SIG-M5 treated with dmso at 0.1 percent for 504 hours (cell line): ENCODE measurements around the gene FUCA2.
"Not testable (repeated sequence)": the region's sequence is repeated elsewhere in the genome, so short reads cannot be mapped to it uniquely, and the experiment has no call there.

Experiments
- DNase-seq: peaks from one replicate; lab custom pipeline; 2025; ENCODE audit not compliant: unreplicated experiment; lab: John Stamatoyannopoulos, UW

Gene FUCA2

GRCh38 chr6:143536866-143537691 is 25.6 kb upstream of the FUCA2 start:
- DNase-seq: peak; percentile 72

- peak; percentile 51 for DNase-seq
These were observed 24.9 kb upstream of the FUCA2 start for GRCh38 chr6:143536461-143536865.

GRCh38 chr6:143535189-143535614 is 23.7 kb upstream of the FUCA2 start:
- peak; percentile 16 for DNase-seq

DNA sequence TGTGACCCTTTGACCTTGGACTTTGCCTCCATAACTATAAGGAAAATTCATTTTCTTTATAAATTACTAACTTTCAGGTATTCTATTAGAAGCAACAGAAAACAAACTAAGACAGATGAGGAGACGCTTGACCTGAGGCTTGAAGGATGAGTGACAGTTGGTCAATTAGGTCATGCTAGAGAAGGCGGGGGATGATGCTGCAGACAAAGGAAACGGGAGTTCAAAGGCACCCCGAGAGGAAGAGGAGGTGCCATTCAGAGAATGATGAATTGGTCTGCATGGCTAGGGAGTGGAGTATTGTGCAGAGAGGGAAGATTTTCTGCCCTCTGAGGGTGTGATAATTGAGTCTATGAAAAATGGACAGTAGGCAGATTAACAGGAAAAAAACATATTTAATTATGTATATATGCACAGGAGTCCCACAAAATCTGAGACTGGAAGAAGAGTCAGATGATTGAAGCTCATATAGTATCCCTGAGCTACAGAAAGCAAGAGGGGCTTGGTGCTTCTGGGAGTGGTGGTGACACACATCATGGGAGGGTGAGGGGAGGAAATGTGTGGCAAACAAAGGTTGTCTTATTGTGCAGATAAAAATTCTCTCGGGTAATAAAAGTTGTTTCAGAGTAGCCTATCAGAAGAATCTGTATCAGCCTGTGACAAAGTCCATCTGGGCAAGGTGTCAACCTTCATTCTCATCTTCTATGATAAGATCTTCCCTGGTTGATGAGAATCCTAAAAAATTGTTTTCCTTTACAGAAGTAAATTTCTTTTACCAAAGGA is 20.4 kb upstream of the FUCA2 start:
- DNase-seq: no peak

GRCh38 chr6:143529095-143529494 is 17.6 kb upstream of the FUCA2 start:
- DNase-seq: peak; percentile 17

DNA sequence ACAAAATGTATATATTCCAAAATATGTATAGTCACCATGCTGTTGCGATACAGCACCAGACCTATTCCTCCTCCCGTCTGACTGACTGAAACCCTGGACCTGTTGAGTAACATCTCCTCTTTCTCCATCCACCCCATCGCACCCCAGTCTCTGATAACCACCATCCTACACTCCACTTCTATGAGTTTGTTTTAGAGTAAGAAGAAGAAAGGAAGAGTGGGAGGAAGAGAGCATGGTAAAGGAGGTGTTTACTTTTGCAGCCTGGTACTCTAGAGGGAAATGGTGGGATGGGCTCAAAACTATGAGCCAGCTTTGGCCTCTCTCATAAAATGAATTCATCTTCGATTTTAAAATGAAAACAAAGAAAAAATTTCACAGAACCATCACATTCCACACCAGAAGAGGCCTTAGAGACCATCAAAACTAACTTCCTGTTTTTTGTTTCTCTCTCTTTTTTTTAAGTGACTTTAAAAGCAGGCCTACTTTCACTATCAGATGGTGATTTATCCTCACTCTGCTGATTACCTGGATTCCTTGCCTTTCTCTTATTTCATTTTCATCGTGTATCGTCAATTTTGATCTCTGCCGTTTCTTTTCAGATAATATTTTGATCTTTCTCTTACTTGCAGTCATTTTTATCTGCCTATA is 16.8 kb upstream of the FUCA2 start:
- DNase-seq: peak; percentile 72

- no peak for DNase-seq
These were observed 16.2 kb upstream of the FUCA2 start for GRCh38 chr6:143527677-143528076.

GRCh38 chr6:143525356-143525755 is 13.8 kb upstream of the FUCA2 start:
- DNase-seq: peak; percentile 77

- DNase-seq: no peak
These were observed 10.6 kb upstream of the FUCA2 start for GRCh38 chr6:143522039-143522600.

DNA sequence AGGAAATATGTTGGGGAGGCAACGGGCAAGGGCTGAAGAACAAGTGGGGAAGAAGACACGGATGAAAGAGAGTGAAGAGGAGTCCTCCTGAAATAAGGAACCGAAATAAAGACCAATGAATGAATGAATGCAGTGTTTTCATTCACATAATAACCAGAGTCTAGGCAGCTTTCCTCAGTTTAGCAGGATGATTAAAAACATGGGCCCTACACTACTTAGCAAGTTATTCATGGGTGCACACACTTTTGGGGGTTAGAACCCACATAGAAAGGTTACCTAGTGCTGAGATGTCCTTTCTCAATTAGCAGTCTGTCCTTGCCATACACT is 5.9 kb upstream of the FUCA2 start:
- no peak for DNase-seq

GRCh38 chr6:143516690-143517446 is 5.3 kb upstream of the FUCA2 start:
- peak; percentile 49 for DNase-seq

DNA sequence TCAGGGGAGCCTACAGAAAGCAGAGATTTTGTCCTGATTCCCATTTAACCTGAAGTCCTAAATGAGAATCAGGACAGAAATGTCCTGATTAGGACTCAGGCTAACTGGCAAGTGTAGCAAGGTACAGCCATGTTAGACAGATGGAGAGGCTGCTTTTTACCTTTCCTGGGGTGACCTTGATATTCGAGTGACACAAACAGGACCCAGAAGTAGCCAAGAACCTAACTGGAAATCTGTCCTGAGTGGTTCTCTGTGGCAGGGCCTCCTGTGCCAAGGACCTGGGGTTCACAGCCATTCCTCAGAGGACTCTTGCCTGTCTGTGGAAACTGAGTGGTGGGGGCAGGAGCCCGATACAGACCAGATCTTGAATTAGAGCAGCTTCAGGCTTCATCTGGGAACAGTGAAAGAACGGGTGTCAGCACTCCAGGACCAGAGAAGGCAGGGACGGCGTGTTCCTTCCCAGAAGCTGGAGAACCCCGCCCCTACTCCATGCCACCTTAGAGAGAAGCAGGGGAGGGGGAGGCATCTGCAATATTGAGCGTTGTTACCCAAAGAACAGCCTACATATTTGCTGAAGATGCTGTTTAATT is 4.3 kb upstream of the FUCA2 start:
- no peak for DNase-seq

- no peak for DNase-seq
These were observed 3.7 kb upstream of the FUCA2 start for GRCh38 chr6:143515061-143515760.

- peak; percentile 16 for DNase-seq
These were observed 1.9 kb upstream of the FUCA2 start for GRCh38 chr6:143513410-143513809.

- not testable (repeated sequence) for DNase-seq
These were observed 1.2 kb downstream of the FUCA2 start for GRCh38 chr6:143510326-143510725.

GRCh38 chr6:143507358-143508145 is 4.0 kb downstream of the FUCA2 start:
- DNase-seq: no peak

- no peak for DNase-seq
These were observed 4.9 kb downstream of the FUCA2 start for GRCh38 chr6:143506620-143507019.

GRCh38 chr6:143506199-143506598 is 5.3 kb downstream of the FUCA2 start:
- no peak for DNase-seq

DNA sequence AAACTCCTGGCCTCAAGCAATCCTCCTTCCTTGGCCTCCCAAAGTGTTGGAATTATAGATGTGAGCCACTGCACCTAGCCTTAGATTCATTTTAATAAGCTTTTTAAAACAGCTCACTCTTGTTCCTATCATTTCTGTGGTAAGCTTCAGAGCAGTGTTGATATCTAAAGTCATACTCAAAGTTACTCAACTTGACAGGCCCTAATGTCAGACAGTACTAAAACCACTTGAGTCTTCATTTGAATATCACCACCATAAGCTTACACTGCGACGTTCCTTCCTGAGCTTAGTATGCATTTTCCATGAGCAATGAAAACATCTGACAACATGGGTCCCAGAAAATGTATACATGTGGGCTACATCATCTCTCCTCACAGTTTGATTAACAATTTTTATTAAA is 6.0 kb downstream of the FUCA2 start:
- no peak for DNase-seq
